HG03469 (cell line): ENCODE data around the gene LAMTOR3.

Experiments used
- ATAC-seq: cut with Tn5 transposase; IDR thresholded peaks from one replicate; pipeline ENCODE4 v1.9.1; 2021; ENCODE audit warnings: mild to moderate bottlenecking, moderate library complexity, moderate number of reproducible peaks; ENCODE audit not compliant: unreplicated experiment

LAMTOR3 gene

DNA sequence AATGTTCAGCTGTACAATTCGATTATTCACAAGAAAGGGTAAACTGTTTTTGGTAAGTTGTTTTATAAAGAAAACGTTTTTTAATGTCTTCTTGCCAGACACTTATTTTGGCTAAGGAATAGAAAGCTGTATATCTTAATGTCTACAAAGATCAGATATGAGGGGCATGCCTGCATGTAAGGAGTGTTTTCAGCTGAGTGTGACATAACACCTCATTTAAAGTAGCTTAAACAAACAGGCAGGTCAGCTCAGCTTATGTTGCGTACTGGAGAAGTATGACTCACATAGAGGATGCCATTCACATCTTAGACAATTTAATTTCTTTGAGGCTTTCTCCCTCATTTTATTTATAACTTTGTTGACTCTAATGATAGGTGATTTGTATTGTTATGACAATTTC lies 30.4 kb downstream of the LAMTOR3 start:
- no peak for ATAC-seq

DNA sequence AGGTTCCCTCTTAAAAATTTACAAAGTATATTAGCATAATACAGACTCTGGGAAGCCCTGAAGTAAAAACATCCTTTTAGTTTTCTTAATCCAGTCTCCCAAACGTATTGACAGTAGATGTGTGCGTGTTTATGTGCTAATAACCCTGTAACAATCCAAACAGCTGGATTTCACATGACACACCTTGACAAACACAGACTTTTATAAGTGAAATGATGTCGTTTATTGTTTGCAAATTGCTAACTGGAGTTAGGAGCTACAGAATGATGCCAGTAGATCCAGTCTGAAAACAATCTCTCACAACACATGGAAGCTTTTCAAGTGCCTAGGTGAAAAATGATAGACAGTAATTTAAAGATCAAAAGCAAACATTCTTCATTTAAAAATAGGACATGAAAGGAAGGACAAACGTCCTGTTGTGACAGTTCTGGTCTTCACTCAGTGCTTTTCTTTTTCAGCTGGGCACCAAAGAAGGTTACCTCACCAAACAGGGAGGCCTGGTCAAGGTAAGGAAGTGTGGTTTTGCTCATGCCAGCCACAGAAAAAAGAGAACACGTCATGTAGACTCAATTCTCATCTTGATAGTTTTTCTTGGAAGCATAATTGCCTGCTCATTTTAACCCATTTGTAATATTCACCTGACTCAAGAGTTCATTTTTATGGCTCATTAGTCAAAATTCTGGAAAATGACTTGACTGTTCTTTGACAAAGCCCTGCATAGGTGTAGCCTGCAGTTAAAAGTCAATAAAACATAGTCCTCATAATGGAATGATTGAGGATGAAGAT lies 32.9 kb downstream of the LAMTOR3 start:
- peak; percentile 30 for ATAC-seq

DNA sequence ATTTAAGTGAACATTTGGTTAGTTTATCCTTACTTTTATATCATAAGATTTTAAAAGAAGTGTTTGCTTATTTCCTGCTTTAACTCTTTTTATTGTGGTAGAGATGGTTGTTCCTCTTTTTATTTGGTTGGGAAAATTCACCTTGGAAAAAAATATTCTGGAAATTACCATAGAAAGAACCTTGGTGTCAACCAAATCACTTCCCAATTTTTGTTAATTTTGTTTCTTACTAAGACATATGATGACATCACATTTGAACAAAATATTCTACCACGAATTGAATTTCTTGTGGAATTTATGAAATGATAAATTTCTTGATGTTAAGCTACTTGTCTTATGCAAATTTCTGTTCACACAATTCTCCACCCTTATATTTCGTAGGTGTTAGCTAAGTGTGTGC lies 33.7 kb downstream of the LAMTOR3 start:
- ATAC-seq, result no peak

DNA sequence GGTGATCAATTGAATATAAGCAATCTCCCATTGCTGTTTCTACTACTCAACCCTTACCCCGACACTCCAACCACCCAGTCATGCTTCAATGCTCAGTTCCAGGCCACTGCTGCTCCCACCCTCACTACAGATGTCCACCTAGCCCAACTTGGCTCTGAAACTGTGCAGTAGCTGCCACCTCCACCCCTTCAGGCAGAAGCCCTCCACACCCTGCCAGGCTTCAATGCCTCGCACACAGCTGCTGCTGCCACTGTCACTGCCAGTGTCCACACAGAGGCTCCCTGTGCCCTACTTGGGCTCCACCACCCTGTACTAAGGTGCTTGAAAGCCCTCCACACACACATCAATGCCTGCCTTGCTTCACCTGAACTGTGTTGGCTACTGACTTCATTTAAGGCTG lies 34.6 kb downstream of the LAMTOR3 start:
- ATAC-seq, result peak; percentile 39

DNA sequence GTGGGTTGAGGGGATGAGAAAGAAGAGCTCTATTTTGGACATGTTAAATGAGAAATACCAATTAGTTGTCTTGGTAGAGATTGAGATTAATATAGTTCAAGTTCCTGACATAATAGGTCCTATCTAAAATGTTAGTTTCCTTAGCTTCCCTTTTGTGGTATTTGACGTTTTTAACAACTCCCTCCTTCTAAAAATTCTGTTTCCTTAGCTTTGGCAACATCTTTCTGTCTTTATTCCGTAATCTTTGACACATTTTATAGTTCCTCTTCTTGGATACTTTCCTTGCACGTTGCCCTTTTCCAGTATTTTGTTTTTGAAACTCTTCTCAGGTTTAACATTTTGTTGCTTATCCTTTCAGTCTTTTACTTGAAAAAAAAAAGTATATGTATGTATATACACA lies 36.9 kb downstream of the LAMTOR3 start:
- no peak for ATAC-seq

DNA sequence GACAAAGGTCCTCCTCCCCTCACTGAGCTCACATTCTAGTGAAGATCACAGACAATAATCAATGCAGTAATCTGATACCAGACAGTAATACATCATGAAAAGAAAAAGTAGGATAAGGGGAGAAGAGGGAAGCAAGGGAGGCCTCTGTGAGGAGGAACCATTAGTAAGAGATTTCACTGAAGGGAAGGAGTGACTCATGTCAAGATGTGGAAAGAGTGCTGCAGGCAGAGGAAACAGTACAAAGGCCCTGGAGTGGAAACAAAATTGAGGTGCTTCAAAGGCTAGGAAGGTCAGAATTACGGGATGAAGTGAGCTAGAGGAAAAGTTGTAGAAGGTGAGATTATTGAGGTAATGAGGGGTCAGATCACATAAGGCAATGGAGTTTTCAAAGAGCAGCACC lies 38.1 kb downstream of the LAMTOR3 start:
- ATAC-seq, result no peak

DNA sequence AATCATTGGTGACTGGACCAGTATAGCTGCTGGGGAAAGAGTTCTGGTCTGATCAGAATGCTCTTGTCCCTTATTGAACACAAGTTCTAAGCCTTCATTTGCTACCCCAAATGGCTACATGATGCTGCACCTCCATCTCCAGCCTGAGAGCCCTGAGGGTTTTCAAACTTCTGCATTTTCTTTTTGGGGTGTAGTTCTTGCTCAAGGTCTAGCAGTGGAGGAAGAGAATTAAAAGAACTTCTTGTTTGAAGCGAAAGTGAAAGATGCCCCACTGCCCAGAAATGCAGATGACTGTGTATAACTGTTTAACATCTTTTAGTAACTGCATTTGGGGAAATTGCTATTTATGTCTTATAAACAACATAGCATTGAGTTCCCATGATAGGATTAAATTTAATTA lies 38.5 kb downstream of the LAMTOR3 start:
- peak; percentile 35 for ATAC-seq

DNA sequence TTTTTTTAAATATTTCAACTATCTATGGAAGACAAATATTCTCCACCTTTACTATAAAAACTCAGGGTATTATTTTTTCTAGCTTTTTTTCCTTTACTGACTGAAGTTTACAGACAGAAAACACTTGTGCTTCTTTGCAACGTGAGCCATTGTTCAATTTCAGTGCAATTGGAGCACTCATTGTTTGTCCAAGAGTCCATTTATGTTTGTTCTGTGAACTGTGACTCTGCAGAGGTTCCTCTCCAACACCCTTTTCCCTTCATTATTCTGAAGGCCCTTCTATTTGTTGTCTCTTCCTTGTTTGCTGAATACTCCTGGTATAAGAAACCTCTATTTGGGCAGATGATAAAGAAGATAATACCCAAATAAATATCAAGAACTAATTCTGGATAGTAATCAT lies 40.2 kb downstream of the LAMTOR3 start:
- no peak for ATAC-seq

DNA sequence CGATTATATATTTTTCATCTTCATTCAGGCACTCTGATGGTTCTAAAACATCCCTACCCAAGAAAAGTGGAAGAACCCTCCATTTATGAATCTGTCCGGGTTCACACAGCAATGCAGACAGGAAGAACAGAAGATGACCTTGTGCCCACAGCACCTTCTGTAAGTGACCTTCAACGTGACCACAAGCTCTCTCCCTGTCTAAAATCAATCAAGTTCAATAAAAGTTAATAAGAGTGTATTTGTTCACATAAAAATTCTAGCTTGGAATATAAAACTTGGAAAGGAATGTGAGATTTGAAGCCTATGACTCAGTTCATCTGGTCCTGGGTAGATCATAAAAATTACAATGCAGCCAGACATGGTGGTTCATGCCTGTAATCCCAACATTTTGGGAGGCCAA lies 41.0 kb downstream of the LAMTOR3 start:
- ATAC-seq, result no peak

DNA sequence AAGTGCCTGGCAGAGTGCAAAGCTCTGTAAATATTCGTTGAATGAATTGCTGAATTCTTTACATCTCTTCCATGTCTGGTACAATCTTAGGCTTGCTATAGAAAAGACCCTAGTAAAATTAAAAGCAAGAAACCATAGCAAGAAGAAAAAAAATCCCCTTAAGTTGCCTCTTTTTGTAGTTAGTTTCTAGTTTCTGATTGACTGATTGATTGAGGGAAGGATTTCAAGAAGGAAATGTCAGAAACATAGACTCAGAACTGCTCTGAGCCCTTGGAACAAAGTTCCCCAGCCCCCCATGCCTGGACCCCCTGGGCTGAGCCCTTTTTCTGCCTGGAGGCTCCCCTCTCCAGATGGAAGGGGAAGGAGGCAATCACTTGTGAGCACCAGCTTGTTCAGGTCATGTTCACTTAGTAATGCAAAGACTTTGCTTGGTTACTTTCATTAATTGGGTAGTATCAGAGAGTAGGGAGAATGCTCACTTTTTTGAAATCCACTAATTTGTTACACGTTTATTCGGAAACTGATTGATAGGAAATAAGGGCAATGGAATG lies 42.0 kb downstream of the LAMTOR3 start:
- no peak for ATAC-seq

DNA sequence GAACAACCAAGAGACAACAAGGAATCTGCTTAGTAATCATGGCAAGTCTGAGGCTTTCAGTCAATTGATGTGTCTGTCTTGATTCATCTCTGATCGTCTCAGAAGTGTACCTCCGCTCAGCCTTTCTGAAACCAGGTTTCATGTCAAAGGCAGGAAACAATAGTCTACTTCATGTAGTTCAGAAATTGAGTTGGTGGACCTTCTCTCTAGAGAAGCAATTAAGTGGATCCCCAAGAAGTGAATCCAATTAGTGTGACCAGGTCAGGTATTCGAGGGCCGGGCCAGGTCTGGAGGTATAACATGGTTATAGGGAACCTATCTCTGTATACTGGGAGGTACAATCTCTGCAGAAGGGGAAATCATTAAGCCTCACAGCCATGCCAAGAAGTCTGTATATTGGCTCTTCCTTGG lies 45.6 kb downstream of the LAMTOR3 start:
- peak; percentile 27 for ATAC-seq

DNA sequence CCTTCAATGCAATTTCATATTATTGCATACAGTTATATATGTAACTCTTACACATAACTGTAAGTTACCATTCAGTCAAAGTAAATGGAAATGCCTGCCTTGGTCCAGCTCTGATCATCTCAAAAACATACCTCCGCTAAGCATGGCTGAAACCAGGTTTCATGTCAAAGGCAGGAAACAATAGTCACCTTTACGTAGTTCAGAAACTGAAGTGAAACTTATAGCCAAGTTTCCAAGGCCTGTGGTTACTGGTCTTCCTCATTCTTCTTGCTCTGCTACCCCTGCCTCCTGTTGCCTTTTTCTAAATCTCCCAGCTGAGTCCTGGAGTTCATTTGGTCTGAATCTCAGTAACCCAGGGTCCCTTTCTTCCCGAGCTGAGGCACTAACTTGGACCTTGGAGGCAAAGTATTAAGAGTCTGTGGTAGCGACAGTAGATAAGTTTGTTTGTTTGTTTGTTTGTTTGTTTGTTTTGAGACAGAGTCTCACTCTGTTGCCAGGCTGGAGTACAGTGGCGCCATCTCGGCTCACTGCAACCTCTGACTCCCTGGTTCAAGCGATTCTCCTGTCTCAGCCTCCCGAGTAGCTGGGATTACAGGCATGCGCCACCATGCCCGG lies 46.8 kb downstream of the LAMTOR3 start:
- peak; percentile 64 for ATAC-seq

DNA sequence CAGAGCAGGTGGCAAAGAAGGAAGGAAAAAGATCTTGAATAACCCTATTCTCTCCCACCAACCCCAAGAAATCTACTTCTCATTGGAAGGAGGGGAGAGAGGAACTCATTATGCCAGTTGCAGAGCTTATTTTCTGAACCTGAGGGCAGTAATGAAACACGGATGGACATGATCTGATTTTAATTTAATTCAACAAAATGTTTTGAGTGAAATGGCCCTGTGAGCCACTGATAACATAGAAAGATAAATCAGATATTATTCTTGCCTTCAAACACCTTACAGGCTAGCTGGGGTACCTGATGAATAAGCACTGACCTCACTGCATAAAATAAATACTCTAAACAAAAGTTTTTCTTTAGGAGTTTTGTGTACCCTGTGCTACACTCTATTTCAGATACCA lies 47.3 kb downstream of the LAMTOR3 start:
- no peak for ATAC-seq

DNA sequence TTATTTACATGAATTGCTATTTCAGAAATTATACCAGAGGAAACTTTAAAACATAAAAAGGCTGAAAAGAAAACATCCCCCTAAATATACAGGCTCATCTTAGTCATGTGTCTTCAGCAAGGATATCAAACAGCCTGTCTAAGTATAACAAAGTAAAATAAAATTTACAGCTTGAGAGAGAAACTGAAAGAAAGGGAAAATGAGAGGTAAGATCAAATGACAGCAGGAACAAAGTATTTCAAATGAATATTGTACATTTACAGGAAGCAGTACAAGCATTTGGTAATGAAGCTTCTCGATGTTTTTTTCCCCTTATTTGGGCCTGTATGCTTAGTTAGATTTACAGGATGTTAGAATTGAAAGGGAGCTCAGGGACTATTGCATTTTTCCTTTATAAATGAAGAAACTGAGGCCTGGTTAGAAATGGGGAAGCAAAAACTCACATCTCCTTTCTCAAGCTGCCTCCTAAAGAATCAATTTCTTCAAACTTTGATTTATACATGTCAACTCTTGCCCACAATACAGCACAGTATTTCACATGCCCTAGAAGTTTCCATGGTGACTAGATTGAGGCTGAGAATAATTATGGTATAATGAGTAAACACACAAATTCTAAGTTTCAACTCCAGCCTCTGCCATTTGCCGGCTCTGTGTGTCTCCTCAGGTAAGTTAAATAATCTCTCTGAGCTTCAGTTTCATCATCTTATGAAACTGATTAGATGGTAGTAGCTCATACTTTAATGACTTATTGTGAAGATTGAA lies 48.3 kb downstream of the LAMTOR3 start:
- ATAC-seq, result no peak

DNA sequence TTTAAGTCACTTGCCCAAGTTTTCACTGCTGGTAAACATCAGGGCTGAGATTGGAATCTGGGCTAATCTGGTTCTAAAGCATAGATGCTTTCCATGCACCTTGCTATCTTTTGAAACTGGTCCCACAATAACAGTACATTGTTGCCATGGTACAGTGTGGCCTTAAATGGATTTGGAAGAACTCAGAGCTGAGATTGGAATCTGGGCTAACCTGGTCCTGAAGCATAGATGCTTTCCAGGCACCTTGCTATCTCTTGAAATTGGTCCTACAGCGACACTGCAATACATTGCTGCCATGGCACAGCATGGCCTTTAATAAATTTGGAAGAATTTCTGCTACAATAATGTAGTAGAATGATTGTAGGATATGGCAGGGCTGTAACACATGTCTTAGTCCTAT lies 49.0 kb downstream of the LAMTOR3 start:
- no peak for ATAC-seq

DNA sequence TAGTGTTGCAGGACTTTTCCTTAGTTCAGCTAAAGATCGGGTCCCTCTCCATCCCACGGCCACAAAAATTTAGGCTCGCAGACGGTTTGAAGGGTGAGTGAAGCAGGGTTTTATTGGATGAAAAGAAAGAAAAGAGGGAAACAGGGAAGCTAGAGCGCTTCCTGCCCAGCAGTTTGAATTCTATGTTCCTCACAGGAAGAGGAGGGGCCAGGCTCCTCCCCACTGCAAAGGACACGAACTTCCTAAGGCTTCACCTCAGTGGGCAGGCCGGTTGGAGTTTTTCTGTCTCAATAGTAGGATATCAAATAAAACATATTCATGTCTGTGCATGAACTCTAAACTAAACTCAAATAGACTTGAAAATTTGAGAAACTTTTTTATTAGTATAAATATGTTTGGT lies 50.2 kb downstream of the LAMTOR3 start:
- no peak for ATAC-seq

DNA sequence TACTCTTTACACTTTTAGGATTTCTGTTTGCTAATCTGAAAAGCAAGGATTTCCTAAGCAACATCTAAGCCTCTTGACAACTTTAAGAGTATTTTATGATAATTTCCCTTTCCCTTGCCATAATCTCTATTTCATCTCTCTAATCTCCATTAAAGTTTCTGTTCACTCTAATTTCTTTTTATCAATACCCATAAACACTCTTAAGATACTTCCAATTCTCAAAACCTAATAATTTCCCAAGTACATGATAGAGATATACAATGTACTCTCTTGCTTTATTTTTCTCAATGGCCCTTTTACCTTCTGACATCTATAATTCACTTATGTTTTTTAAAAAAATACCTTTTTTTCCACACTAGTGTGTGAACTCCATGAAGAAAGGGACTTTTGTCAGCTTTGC lies 50.8 kb downstream of the LAMTOR3 start:
- ATAC-seq, result no peak

DNA sequence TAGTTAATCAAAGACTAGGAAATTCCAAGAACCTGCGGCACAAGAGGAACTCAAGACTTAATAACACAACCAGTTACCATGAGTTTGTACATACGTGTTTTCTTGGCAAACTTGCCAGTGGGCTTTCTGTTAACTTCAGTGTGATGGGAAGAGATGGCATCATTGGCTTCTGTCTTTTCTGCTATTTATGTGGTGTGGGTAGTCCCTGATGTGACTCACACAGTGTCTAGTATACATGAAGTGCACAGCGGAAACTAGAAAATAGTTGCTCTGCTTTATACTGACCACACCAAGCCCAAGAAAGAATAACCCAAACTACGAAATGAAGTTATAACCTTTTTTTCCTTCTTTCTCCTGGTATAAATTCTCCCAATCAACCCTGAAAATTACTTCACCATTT lies 53.1 kb downstream of the LAMTOR3 start:
- ATAC-seq, result peak; percentile 61

DNA sequence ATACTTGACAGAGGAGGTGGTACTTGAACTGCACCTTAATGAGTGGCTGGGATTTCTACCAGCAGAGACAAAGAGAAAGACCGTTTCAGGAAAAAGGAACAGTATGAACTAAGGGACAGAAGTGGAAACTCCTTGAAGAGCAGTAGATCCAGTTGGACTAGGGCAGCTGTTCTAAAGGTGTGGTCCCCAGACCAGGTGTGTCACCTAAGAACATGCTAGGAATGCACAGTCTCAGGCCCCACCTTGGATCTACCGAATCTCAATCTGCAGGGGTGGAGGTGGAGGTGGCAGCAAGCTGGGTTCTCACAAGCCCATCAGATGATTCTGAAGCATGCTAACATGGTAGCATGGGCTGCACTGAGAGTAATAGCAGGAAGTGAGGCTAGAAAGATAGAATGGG lies 55.3 kb downstream of the LAMTOR3 start:
- ATAC-seq, result no peak

DNA sequence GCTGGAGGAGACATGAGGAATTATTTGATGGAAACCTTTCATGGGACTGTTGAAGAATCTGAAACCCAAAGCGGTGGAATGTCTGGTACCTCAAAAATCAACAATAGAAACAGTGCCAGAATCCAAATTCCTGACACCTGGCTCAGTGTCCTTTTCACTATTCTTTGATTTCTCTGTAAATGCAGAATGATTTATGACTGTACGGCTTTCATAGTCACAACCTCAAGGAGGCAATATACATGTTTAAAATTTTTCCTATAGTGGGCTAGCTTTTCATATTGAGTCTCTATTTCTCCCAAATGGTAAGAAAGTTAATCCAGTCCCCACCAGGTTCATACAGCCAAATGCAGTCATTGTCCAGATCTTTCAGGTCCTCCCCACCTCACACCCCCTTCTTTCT lies 58.3 kb downstream of the LAMTOR3 start:
- ATAC-seq, result no peak

DNA sequence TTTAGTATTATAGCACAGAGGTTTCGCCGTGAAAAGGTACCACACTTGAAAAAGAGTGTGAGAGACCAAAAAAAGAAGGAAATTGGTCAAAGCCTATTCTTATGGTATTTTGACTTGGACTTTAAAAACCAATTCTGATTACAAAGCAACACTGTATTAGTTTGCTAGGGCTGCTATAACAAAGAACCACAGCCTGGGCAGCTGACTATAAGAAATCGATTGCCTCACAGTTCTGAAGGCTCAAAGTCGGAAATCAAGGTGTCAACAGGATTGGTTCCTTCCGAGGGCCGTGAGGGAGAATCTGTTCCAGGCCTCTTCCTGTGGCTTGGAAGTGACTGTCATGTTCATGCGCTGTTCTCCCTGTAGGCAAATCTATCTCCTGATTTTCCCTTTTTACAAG lies 59.7 kb downstream of the LAMTOR3 start:
- ATAC-seq, result no peak

DNA sequence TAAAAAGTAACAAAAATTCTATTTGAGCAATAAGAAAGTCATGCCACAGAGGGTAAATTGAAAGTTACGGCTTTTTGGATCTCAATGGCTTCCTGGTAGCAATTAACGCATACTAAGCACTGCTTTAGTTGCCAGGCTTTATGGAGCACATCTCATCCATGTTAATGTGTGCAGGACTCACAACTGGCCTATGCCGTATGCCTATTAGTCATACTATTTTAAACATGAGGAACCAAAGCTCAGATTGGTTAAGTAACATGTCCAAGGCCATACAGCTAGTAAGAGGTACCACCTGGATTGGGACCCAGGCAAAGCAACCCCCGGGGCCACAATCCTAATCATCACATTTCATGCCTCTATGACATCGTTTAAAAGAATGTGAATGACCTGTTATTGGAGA lies 60.5 kb downstream of the LAMTOR3 start:
- no peak for ATAC-seq
